Endometrium (tissue), 2 donors: ENCODE results near the gene FUZ.

Source experiments
- FAIRE-seq: peaks from 2 replicates; lab custom pipeline; 2012; peaks lifted over from hg19 to GRCh38; lab: Jason Lieb, UNC
- donor health status: control.
- donor health status: control.

FUZ gene

GRCh38 chr19:49850487-49851342, 37.6 kb upstream of the FUZ start, which contains the start of gene PTOV1:
PTOV1 (plus strand) TSS chr19:49851159.
- no peak for FAIRE-seq

GRCh38 chr19:49850221-49850486, 37.1 kb upstream of the FUZ start:
- no peak for FAIRE-seq

GRCh38 chr19:49849433-49850220, 36.5 kb upstream of the FUZ start:
- no peak for FAIRE-seq

GRCh38 chr19:49848938-49849337, 35.8 kb upstream of the FUZ start:
- no peak for FAIRE-seq

- no peak for FAIRE-seq
These were observed 34.9 kb upstream of the FUZ start for GRCh38 chr19:49847731-49848696.

- no peak for FAIRE-seq
These were observed 33.3 kb upstream of the FUZ start for GRCh38 chr19:49846408-49846807.

- no peak for FAIRE-seq
These were observed 32.3 kb upstream of the FUZ start for GRCh38 chr19:49845414-49845813.

GRCh38 chr19:49844138-49845095, 31.3 kb upstream of the FUZ start:
- FAIRE-seq = no peak

- FAIRE-seq = no peak
These were observed 30.2 kb upstream of the FUZ start for GRCh38 chr19:49843265-49843664.

- no peak for FAIRE-seq
These were observed 27.7 kb upstream of the FUZ start for GRCh38 chr19:49840736-49841249.

- no peak for FAIRE-seq
These were observed 27.2 kb upstream of the FUZ start for GRCh38 chr19:49840321-49840720.

- FAIRE-seq = no peak
These were observed 26.6 kb upstream of the FUZ start for GRCh38 chr19:49839713-49840112.

- no peak for FAIRE-seq
These were observed 25.9 kb upstream of the FUZ start for GRCh38 chr19:49838885-49839588.

- no peak for FAIRE-seq
These were observed 24.3 kb upstream of the FUZ start for GRCh38 chr19:49837425-49837824.

GRCh38 chr19:49837009-49837310, 23.9 kb upstream of the FUZ start:
- FAIRE-seq = no peak

GRCh38 chr19:49836176-49837008, 23.3 kb upstream of the FUZ start:
- no peak for FAIRE-seq

GRCh38 chr19:49835562-49835961, 22.5 kb upstream of the FUZ start:
- FAIRE-seq = no peak

GRCh38 chr19:49833599-49833998, 20.5 kb upstream of the FUZ start:
- FAIRE-seq = no peak

GRCh38 chr19:49832556-49832955, 19.5 kb upstream of the FUZ start:
- FAIRE-seq = no peak

GRCh38 chr19:49831592-49831991, 18.5 kb upstream of the FUZ start:
- no peak for FAIRE-seq
